GM23338 (cell line): Measurements from ENCODE around the gene CYB561D2. TPM values are rescaled to one million over a fixed set of nuclear protein-coding genes. Genes with fewer than 3 reads are reported as not detected.

ENCODE experiments used
- ATAC-seq: fragments of 200-7000 bp; cut with Tn5 transposase; 3 replicates; pipeline ENCODE4 v1.9.1; 2020
- DNase-seq: peaks from one replicate; pipeline ENCODE4 v3.0.0-alpha.2; 2015; ENCODE audit warnings: low spot score
- H2AFZ ChIP-seq: fragments of 200-600 bp; sonication (generic); 2 replicates; pipeline ENCODE4 v1.8.0; 2016; ENCODE audit warnings: antibody characterized with exemption, mild to moderate bottlenecking, moderate library complexity
- H3F3A ChIP-seq: fragments of 200-600 bp; sonication (generic); replicated peaks from 2 replicates; pipeline ENCODE4 v1.8.0; 2017; ENCODE audit warnings: antibody characterized with exemption, mixed run types, low read depth
- H3K27ac ChIP-seq: fragments of 200-600 bp; sonication (generic); 2 replicates; pipeline ENCODE4 v1.6.1; 2016; ENCODE audit warnings: low read depth
- H3K27me3 ChIP-seq: fragments of 200-600 bp; sonication (generic); 2 replicates; pipeline ENCODE4 v1.8.0; 2016; ENCODE audit warnings: mild to moderate bottlenecking, mixed run types, moderate library complexity; ENCODE audit not compliant: insufficient read depth
- H3K36me3 ChIP-seq: fragments of 200-600 bp; sonication (generic); 2 replicates; pipeline ENCODE4 v1.8.0; 2016; ENCODE audit warnings: mild to moderate bottlenecking; ENCODE audit not compliant: insufficient read depth
- H3K4me1 ChIP-seq: fragments of 200-600 bp; sonication (generic); 2 replicates; pipeline ENCODE4 v1.8.0; 2016; ENCODE audit warnings: mild to moderate bottlenecking, moderate library complexity; ENCODE audit not compliant: insufficient read depth
- H3K4me2 ChIP-seq: fragments of 200-600 bp; sonication (generic); 2 replicates; pipeline ENCODE4 v1.7.1; 2017; ENCODE audit warnings: mixed run types
- H3K4me3 ChIP-seq: fragments of 200-600 bp; sonication (generic); 2 replicates; pipeline ENCODE4 v1.6.1; 2016; ENCODE audit warnings: mixed run types
- H3K79me2 ChIP-seq: fragments of 200-600 bp; sonication (generic); replicated peaks from 2 replicates; pipeline ENCODE4 v1.8.0; 2017; ENCODE audit warnings: mild to moderate bottlenecking; ENCODE audit not compliant: insufficient read depth
- H3K9me2 ChIP-seq: fragments of 200-600 bp; sonication (generic); 2 replicates; pipeline ENCODE4 v1.8.0; 2017; ENCODE audit not compliant: insufficient read depth
- H4K20me1 ChIP-seq: fragments of 200-600 bp; sonication (generic); replicated peaks from 2 replicates; pipeline ENCODE4 v1.8.0; 2017; ENCODE audit warnings: mild to moderate bottlenecking; ENCODE audit not compliant: insufficient read depth
- H3K27ac Mint-ChIP-seq: 2 replicates; pipeline ENCODE4 v1.8.0; 2020; ENCODE audit warnings: inconsistent platforms, mild to moderate bottlenecking, moderate library complexity, mixed read lengths
- H3K27me3 Mint-ChIP-seq: 3 replicates; pipeline ENCODE4 v1.8.0; 2022; ENCODE audit warnings: low read depth, mild to moderate bottlenecking, moderate library complexity, mixed read lengths, inconsistent platforms; ENCODE audit not compliant: insufficient read depth, poor library complexity
- H3K36me3 Mint-ChIP-seq: 3 replicates; pipeline ENCODE4 v1.8.0; 2021; ENCODE audit warnings: low read depth, mild to moderate bottlenecking, inconsistent platforms, moderate library complexity, mixed read lengths
- H3K4me1 Mint-ChIP-seq: 3 replicates; pipeline ENCODE4 v1.8.0; 2020; ENCODE audit warnings: mild to moderate bottlenecking, inconsistent platforms, mixed read lengths
- H3K4me3 Mint-ChIP-seq: 3 replicates; pipeline ENCODE4 v1.8.0; 2021; ENCODE audit warnings: moderate library complexity, mild to moderate bottlenecking, inconsistent platforms, mixed read lengths
- H3K9me3 Mint-ChIP-seq: 3 replicates; pipeline ENCODE4 v1.8.0; 2020; ENCODE audit warnings: moderate library complexity, mild to moderate bottlenecking, inconsistent platforms, mixed read lengths
- EZH2 ChIP-seq: fragments of 200-600 bp; sonication (generic); IDR thresholded peaks from one replicate; pipeline ENCODE4 v1.8.0; 2017; ENCODE audit warnings: antibody characterized with exemption, mild to moderate bottlenecking, low read depth; ENCODE audit not compliant: unreplicated experiment
- EZH2phosphoT487 ChIP-seq: fragments of 200-600 bp; sonication (generic); IDR thresholded peaks from one replicate; pipeline ENCODE4 v1.8.1; 2018; ENCODE audit warnings: antibody characterized with exemption; ENCODE audit not compliant: unreplicated experiment
- JUNB ChIP-seq: IDR thresholded peaks from one replicate; pipeline ENCODE4 v1.6.1; 2016; ENCODE audit warnings: antibody characterized with exemption; ENCODE audit not compliant: unreplicated experiment
- NANOG ChIP-seq: IDR thresholded peaks from 2 replicates; pipeline ENCODE4 v1.6.1; 2016; ENCODE audit warnings: antibody characterized with exemption, borderline replicate concordance
- POLR2AphosphoS5 ChIP-seq: IDR thresholded peaks from 2 replicates; pipeline ENCODE4 v1.6.1; 2016; ENCODE audit warnings: antibody characterized with exemption, low read depth
- STAT1 ChIP-seq: IDR thresholded peaks from one replicate; pipeline ENCODE4 v1.6.1; 2016; ENCODE audit warnings: antibody characterized with exemption; ENCODE audit not compliant: unreplicated experiment
- ZNF114 ChIP-seq: fragments of 250-450 bp; sonication (Bioruptor Pico); IDR thresholded peaks from 2 replicates; pipeline ENCODE4 v1.5.0; 2020; ENCODE audit warnings: mild to moderate bottlenecking, moderate library complexity
- ZNF331 ChIP-seq: fragments of 250-450 bp; sonication (Bioruptor Pico); IDR thresholded peaks from 2 replicates; pipeline ENCODE4 v1.5.0; 2020; ENCODE audit warnings: low read depth, mild to moderate bottlenecking, moderate library complexity
- polyA plus RNA-seq: library from polyadenylated mRNA; unstranded; fragments of >200 nt; fragmentation: Nextera tagmentation; extraction: Ambion mirVana; gene quantifications from 2 replicates; pipeline ENCODE4 v1.2.1, GENCODE V29; 2016
- total RNA-seq: library from RNA; depleted of rRNA; stranded (reverse); fragments of >200 nt; shearing (Covaris generic); gene quantifications from 2 replicates; pipeline ENCODE4 v1.2.3, GENCODE V29; 2014
- TF ChIP-seq, protein P1 (sequence below): IDR thresholded peaks from 2 replicates; pipeline ENCODE4 v1.6.1; 2016; ENCODE audit warnings: antibody characterized with exemption
- TF ChIP-seq, protein P2 (sequence below), 2 experiments: fragments of 200-600 bp in 1 of 2; sonication (generic) in 1 of 2; conservative IDR thresholded peaks; 2 replicates each; pipeline versions ENCODE4 v1.5.1 to v1.6.1; 2016 to 2017; ENCODE audit warnings: antibody characterized with exemption in 2 of 2, low read depth in 2 of 2, mild to moderate bottlenecking in 2 of 2, moderate library complexity in 1 of 2
- TF ChIP-seq, protein P3 (sequence below): IDR thresholded peaks from one replicate; pipeline ENCODE4 v1.6.1; 2018; ENCODE audit warnings: antibody characterized with exemption; ENCODE audit not compliant: unreplicated experiment

CYB561D2 gene
- total and polyA plus RNA-seq, 2 experiments from 2014 or later, result 10.1 to 18.2 TPM

DNA sequence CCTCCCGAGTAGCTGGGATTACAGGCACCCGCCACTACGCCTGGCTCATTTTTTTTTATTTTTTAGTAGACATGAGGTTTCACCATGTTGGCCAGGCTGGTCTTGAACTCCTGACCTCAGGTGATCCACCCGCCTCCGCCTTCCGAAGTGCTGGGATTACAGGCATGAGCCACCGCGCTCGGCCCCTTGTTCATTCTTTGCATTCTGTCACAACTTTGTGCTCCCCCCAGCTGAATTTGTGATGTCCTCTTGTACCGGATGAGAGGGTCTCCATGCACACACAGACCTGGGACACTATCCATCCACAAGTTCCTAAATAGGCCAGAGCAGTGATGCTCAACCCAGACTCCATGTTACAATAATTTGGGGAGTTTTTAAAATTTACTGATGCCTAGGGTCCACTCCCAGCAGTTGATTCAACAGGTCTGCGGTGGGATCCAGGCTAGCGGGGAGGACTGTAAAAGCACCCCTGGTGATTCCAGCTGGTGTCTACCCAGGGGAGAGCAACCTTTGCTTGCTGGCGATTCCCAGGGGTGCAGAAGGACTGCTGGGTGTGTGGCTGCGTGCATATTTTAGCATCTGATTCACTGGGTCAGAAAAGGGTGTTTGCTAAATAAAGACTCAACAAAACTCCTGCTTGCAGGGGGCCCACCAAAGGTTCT is 11.0 kb upstream of the CYB561D2 start:
- no peaks in the 10 kb centered on the region for H3K36me3 ChIP-seq
- peak overlapping the region; percentile 85; the same call in 1 of the 2 replicates for H2AFZ ChIP-seq
- ATAC-seq (no peak), DNase-seq (no peak)
- Mint-ChIP-seq H3K36me3 (no peaks in the 10 kb centered on the region; the same call in 2 of the 3 replicates), H3K4me3 (peak overlapping the region; percentile 62), H3K4me1 (peaks cover 29% of the 10 kb centered on the region), H3K27ac (no peak overlapping the region), H3K27me3 (peaks cover 64% of the 10 kb centered on the region), H3K9me3 (peaks cover 3% of the 10 kb centered on the region; the same call in 1 of the 3 replicates)
- peaks cover 24% of the 10 kb centered on the region for H3K4me1 ChIP-seq
- H3K9me2 ChIP-seq, result no peaks in the 10 kb centered on the region
- TF ChIP-seq NANOG (no peak), ZNF331 (CRISPR knock-in tag) (no peak), POLR2AphosphoS5 (no peak), EZH2phosphoT487 (no peak)
- peaks cover 11% of the 10 kb centered on the region for H4K20me1 ChIP-seq
- peaks cover 57% of the 10 kb centered on the region for H3K27me3 ChIP-seq
- H3K27ac ChIP-seq, result no peak overlapping the region
- H3K4me2 ChIP-seq, result peak overlapping the region; percentile 90
- H3F3A ChIP-seq, result peaks cover 38% of the 10 kb centered on the region
- H3K79me2 ChIP-seq, result peaks cover 22% of the 10 kb centered on the region
- peak overlapping the region; percentile 65 for H3K4me3 ChIP-seq

DNA sequence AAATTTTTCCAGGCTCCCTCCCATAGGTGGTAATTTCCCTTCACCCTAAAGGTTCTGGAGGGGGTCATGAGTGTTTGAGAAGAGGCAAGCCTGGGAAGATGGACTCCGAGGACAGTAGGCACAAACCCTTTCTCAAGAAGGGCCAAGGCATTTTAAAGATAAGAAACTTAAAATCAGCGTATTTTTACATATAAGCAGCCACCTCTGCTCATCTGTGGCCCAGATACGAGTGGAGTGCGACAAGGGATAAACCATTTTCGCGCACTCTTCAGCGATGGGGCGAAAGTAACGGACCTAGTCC is 10.6 kb upstream of the CYB561D2 start:
- Mint-ChIP-seq H3K4me1 (peaks cover 29% of the 10 kb centered on the region), H3K4me3 (peak overlapping the region; percentile 62), H3K36me3 (no peaks in the 10 kb centered on the region; the same call in 2 of the 3 replicates), H3K27ac (no peak overlapping the region), H3K27me3 (peaks cover 69% of the 10 kb centered on the region), H3K9me3 (peaks cover 3% of the 10 kb centered on the region; the same call in 1 of the 3 replicates)
- no peaks in the 10 kb centered on the region for H3K9me2 ChIP-seq
- H3K27ac ChIP-seq, result no peak overlapping the region
- H3K4me1 ChIP-seq, result peaks cover 24% of the 10 kb centered on the region
- peaks cover 38% of the 10 kb centered on the region for H3F3A ChIP-seq
- peak overlapping the region; percentile 65 for H3K4me3 ChIP-seq
- H3K36me3 ChIP-seq, result no peaks in the 10 kb centered on the region
- H4K20me1 ChIP-seq, result peaks cover 11% of the 10 kb centered on the region
- TF ChIP-seq STAT1, result no peak
- no peak for TF ChIP-seq JUNB
- peak; percentile 48 for TF ChIP-seq EZH2
- DNase-seq, result no peak
- H2AFZ ChIP-seq, result peak overlapping the region; percentile 85; the same call in 1 of the 2 replicates
- peaks cover 62% of the 10 kb centered on the region for H3K27me3 ChIP-seq
- H3K79me2 ChIP-seq, result peaks cover 17% of the 10 kb centered on the region
- ATAC-seq, result no peak
- peak overlapping the region; percentile 90 for H3K4me2 ChIP-seq

DNA sequence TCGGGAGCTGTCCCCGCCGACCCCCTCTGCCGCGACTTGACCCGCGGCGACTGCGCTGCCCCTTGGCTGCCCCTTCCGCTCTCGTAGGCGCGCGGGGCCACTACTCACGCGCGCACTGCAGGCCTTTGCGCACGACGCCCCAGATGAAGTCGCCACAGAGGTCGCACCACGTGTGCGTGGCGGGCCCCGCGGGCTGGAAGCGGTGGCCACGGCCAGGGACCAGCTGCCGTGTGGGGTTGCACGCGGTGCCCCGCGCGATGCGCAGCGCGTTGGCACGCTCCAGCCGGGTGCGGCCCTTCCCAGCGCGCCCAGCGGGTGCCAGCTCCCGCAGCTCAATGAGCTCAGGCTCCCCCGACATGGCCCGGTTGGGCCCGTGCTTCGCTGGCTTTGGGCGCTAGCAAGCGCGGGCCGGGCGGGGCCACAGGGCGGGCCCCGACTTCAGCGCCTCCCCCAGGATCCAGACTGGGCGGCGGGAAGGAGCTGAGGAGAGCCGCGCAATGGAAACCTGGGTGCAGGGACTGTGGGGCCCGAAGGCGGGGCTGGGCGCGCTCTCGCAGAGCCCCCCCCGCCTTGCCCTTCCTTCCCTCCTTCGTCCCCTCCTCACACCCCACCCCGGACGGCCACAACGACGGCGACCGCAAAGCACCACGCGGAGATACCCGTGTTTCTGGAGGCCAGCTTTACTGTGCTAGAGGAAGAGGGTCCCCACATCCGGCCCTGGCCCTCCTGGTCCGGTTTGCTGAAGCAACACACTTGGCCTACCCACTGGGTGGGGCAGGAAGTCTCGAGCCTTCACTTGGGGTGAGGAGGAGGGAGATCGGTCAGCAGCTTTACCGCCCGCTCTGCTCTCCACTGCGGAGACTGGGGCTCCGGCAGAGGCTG is 10.0 kb upstream of the CYB561D2 start, which contains the start of gene RASSF1:
RASSF1 (minus strand) TSS at position 389 of the 882 bp plus-strand sequence; CDS start at position 358, 31 bp downstream.
- Mint-ChIP-seq H3K9me3 (peaks cover 3% of the 10 kb centered on the region; the same call in 1 of the 3 replicates), H3K27me3 (peaks cover 74% of the 10 kb centered on the region), H3K4me3 (peak within 1 kb of the TSS; percentile 67), H3K27ac (no peak within 1 kb of the TSS), H3K36me3 (no peaks in the 10 kb centered on the region; the same call in 2 of the 3 replicates), H3K4me1 (peaks cover 29% of the 10 kb centered on the region)
- H3K27me3 ChIP-seq, result peaks cover 66% of the 10 kb centered on the region
- H3F3A ChIP-seq, result peaks cover 36% of the 10 kb centered on the region
- ATAC-seq (peak; percentile 18), DNase-seq (peak; percentile 76)
- peaks cover 22% of the 10 kb centered on the region for H3K4me1 ChIP-seq
- H4K20me1 ChIP-seq, result peaks cover 8% of the 10 kb centered on the region
- H2AFZ ChIP-seq, result peak within 1 kb of the TSS; percentile 85
- no peaks in the 10 kb centered on the region for H3K36me3 ChIP-seq
- H3K4me2 ChIP-seq, result peak within 1 kb of the TSS; percentile 90
- peak within 1 kb of the TSS; percentile 65 for H3K4me3 ChIP-seq
- peaks cover 11% of the 10 kb centered on the region for H3K79me2 ChIP-seq
- no peak within 1 kb of the TSS for H3K27ac ChIP-seq
- no peaks in the 10 kb centered on the region for H3K9me2 ChIP-seq
- TF ChIP-seq, protein P1, sequence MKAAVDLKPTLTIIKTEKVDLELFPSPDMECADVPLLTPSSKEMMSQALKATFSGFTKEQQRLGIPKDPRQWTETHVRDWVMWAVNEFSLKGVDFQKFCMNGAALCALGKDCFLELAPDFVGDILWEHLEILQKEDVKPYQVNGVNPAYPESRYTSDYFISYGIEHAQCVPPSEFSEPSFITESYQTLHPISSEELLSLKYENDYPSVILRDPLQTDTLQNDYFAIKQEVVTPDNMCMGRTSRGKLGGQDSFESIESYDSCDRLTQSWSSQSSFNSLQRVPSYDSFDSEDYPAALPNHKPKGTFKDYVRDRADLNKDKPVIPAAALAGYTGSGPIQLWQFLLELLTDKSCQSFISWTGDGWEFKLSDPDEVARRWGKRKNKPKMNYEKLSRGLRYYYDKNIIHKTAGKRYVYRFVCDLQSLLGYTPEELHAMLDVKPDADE, result 0 out of 2 replicates have a peak, but pooled peaks have one; percentile 40
- TF ChIP-seq, protein P2, sequence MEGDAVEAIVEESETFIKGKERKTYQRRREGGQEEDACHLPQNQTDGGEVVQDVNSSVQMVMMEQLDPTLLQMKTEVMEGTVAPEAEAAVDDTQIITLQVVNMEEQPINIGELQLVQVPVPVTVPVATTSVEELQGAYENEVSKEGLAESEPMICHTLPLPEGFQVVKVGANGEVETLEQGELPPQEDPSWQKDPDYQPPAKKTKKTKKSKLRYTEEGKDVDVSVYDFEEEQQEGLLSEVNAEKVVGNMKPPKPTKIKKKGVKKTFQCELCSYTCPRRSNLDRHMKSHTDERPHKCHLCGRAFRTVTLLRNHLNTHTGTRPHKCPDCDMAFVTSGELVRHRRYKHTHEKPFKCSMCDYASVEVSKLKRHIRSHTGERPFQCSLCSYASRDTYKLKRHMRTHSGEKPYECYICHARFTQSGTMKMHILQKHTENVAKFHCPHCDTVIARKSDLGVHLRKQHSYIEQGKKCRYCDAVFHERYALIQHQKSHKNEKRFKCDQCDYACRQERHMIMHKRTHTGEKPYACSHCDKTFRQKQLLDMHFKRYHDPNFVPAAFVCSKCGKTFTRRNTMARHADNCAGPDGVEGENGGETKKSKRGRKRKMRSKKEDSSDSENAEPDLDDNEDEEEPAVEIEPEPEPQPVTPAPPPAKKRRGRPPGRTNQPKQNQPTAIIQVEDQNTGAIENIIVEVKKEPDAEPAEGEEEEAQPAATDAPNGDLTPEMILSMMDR (conservative IDR thresholded peaks at IDR 0.05; ENCODE audit: low read depth in 2 of 2), result no peak
- no peak for TF ChIP-seq NANOG
- no peak for TF ChIP-seq STAT1
- TF ChIP-seq, protein P3, sequence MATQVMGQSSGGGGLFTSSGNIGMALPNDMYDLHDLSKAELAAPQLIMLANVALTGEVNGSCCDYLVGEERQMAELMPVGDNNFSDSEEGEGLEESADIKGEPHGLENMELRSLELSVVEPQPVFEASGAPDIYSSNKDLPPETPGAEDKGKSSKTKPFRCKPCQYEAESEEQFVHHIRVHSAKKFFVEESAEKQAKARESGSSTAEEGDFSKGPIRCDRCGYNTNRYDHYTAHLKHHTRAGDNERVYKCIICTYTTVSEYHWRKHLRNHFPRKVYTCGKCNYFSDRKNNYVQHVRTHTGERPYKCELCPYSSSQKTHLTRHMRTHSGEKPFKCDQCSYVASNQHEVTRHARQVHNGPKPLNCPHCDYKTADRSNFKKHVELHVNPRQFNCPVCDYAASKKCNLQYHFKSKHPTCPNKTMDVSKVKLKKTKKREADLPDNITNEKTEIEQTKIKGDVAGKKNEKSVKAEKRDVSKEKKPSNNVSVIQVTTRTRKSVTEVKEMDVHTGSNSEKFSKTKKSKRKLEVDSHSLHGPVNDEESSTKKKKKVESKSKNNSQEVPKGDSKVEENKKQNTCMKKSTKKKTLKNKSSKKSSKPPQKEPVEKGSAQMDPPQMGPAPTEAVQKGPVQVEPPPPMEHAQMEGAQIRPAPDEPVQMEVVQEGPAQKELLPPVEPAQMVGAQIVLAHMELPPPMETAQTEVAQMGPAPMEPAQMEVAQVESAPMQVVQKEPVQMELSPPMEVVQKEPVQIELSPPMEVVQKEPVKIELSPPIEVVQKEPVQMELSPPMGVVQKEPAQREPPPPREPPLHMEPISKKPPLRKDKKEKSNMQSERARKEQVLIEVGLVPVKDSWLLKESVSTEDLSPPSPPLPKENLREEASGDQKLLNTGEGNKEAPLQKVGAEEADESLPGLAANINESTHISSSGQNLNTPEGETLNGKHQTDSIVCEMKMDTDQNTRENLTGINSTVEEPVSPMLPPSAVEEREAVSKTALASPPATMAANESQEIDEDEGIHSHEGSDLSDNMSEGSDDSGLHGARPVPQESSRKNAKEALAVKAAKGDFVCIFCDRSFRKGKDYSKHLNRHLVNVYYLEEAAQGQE, result no peak
- no peak for TF ChIP-seq JUNB
- no peak for TF ChIP-seq ZNF114 (CRISPR knock-in tag)
